Lower leg skin (tissue), 3 donors: ENCODE results near the gene ITSN1.

Source experiments
- CTCF ChIP-seq, 3 donors: fragments of 450-650 bp; IDR thresholded peaks; one replicate each; pipeline ENCODE4 v1.5.1; 2016; ENCODE audit warnings: antibody characterized with exemption in 3 of 3, mild to moderate bottlenecking in 3 of 3, moderate library complexity in 2 of 3
- POLR2A ChIP-seq, 2 donors: fragments of 450-650 bp; IDR thresholded peaks; one replicate each; pipeline ENCODE4 v1.6.1; 2016 to 2017; ENCODE audit warnings: antibody characterized with exemption in 2 of 2, mild to moderate bottlenecking in 1 of 2, moderate library complexity in 1 of 2

GRCh38 chr21:33865996-33866575 lies 223.8 kb downstream of the ITSN1 start:
- TF ChIP-seq CTCF (IDR thresholded peaks at IDR 0.05): no peak
- no peak for TF ChIP-seq POLR2A (IDR thresholded peaks at IDR 0.05)
